DMS53 treated with DMSO at 0.1 percent for 48 hours (cell line): Measurements from ENCODE around the gene SYT11.

Experiments
- DNase-seq: peaks from one replicate; lab custom pipeline; 2025; ENCODE audit not compliant: unreplicated experiment; lab: John Stamatoyannopoulos, UW

SYT11 gene

GRCh38 chr1:155934097-155934935 is 74.9 kb downstream of the SYT11 start, which contains the start of gene KHDC4:
KHDC4 (minus strand) TSS chr1:155934413; CDS start chr1:155934373, 40 bp downstream.
- DNase-seq: peak; percentile 98
